Purkinje cell (primary cell): ENCODE data around the gene TSPAN15. TPM values are rescaled to one million over a fixed set of nuclear protein-coding genes. Genes with fewer than 3 reads are reported as not detected.

Source experiments
- polyA plus RNA-seq: library from polyadenylated mRNA; unstranded; fragments of >200 nt; fragmentation: Nextera tagmentation; gene quantifications from 2 replicates; pipeline ENCODE4 v1.2.1, GENCODE V29; 2014

The TSPAN15 gene
- 0.14 and 0.23 TPM in 2 replicates for polyA plus RNA-seq

GRCh38 chr10:69451209-69451783 lies at the start of gene TSPAN15:
Gene TSPAN15, plus strand, starts transcription at chr10:69451465. Its CDS starts 130 bp downstream, at chr10:69451595.

GRCh38 chr10:69416695-69417094 lies 34.6 kb upstream of the TSPAN15 start, which contains the start of gene TACR2:
Gene TACR2, minus strand, starts transcription at chr10:69416918. Its CDS starts 595 bp downstream, at chr10:69416323.

Other genes starting within 250 kb of the TSPAN15 start
- gene HKDC1, start 231.1 kb upstream of the TSPAN15 start, polyA plus RNA-seq, result 1.6 and 2.2 TPM in 2 replicates
- 5.8 and 19.4 TPM in 2 replicates for gene HK1, start 173.0 kb upstream of the TSPAN15 start, polyA plus RNA-seq
- 0.23 and 1.7 TPM in 2 replicates for gene TACR2, start 34.5 kb upstream of the TSPAN15 start, polyA plus RNA-seq
- not detected in 2 replicates for gene NEUROG3, start 122.0 kb downstream of the TSPAN15 start, polyA plus RNA-seq
- 18.0 and 24.0 TPM in 2 replicates for gene FAM241B, start 178.8 kb downstream of the TSPAN15 start, polyA plus RNA-seq